OCI-LY1 (cell line): ENCODE data around the gene ERBB3.

ENCODE experiments used
- H2AFZ ChIP-seq: fragments of 200-600 bp; sonication (generic), shearing (Covaris generic); 2 replicates; pipeline ENCODE4 v1.6.0; 2014; ENCODE audit warnings: antibody characterized with exemption, mild to moderate bottlenecking, low read length
- H3F3A ChIP-seq: fragments of 200-600 bp; sonication (generic), shearing (Covaris generic); 2 replicates; pipeline ENCODE4 v1.6.0; 2014; ENCODE audit warnings: mild to moderate bottlenecking, antibody characterized with exemption, low read length, moderate library complexity; ENCODE audit not compliant: insufficient read depth
- H3K27ac ChIP-seq: fragments of 200-600 bp; sonication (generic); 2 replicates; pipeline ENCODE4 v1.5.1; 2014; ENCODE audit warnings: low read length, mixed run types, mild to moderate bottlenecking, low read depth; ENCODE audit not compliant: poor library complexity, severe bottlenecking
- H3K27me3 ChIP-seq: fragments of 200-600 bp; sonication (generic); 2 replicates; pipeline ENCODE4 v1.6.0; 2014; ENCODE audit warnings: antibody characterized with exemption, mild to moderate bottlenecking, low read length, moderate library complexity; ENCODE audit not compliant: insufficient read depth
- H3K36me3 ChIP-seq: fragments of 200-600 bp; sonication (generic); 2 replicates; pipeline ENCODE4 v1.6.1; 2014; ENCODE audit warnings: mild to moderate bottlenecking, antibody characterized with exemption, low read length, moderate library complexity, mixed read lengths; ENCODE audit not compliant: insufficient read depth
- H3K4me1 ChIP-seq: fragments of 200-600 bp; sonication (generic); 2 replicates; pipeline ENCODE4 v1.5.1; 2014; ENCODE audit warnings: mild to moderate bottlenecking, low read length, moderate library complexity; ENCODE audit not compliant: insufficient read depth, severe bottlenecking
- H3K4me2 ChIP-seq: fragments of 200-600 bp; sonication (generic), shearing (Covaris generic); 2 replicates; pipeline ENCODE4 v1.6.1; 2014; ENCODE audit warnings: low read length
- H3K4me3 ChIP-seq: fragments of 200-600 bp; sonication (generic); 2 replicates; pipeline ENCODE4 v1.5.1; 2014; ENCODE audit warnings: low read length, low read depth, mild to moderate bottlenecking, mixed read lengths; ENCODE audit not compliant: poor library complexity, severe bottlenecking
- H3K79me2 ChIP-seq: fragments of 200-600 bp; shearing (Covaris generic); 2 replicates; pipeline ENCODE4 v1.6.1; 2016; ENCODE audit warnings: mixed run types, low read length, mixed read lengths; ENCODE audit not compliant: insufficient read depth
- H3K9ac ChIP-seq: fragments of 200-600 bp; sonication (generic), shearing (Covaris generic); 2 replicates; pipeline ENCODE4 v1.6.1; 2014; ENCODE audit warnings: mild to moderate bottlenecking, low read length, mixed read lengths
- H3K9me2 ChIP-seq: fragments of 200-600 bp; sonication (generic), shearing (Covaris generic); 2 replicates; pipeline ENCODE4 v1.6.1; 2014; ENCODE audit warnings: low read depth, mild to moderate bottlenecking, low read length, mixed read lengths
- H3K9me3 ChIP-seq: fragments of 200-600 bp; shearing (Covaris generic); 2 replicates; pipeline ENCODE4 v1.6.1; 2014; ENCODE audit warnings: low read length, mixed read lengths
- H4K20me1 ChIP-seq: fragments of 200-600 bp; sonication (generic), shearing (Covaris generic); 2 replicates; pipeline ENCODE4 v1.6.0; 2016; ENCODE audit warnings: mild to moderate bottlenecking, low read length; ENCODE audit not compliant: insufficient read depth
- EZH2 ChIP-seq: fragments of 200-600 bp; sonication (generic), shearing (Covaris generic); IDR thresholded peaks from 2 replicates; pipeline ENCODE4 v1.8.0; 2017; ENCODE audit warnings: borderline replicate concordance, mixed run types, mild to moderate bottlenecking, antibody characterized with exemption, low read length, moderate library complexity, mixed read lengths
- TF ChIP-seq, protein P1 (sequence below): fragments of 200-600 bp; sonication (generic), shearing (Covaris generic); IDR thresholded peaks from 2 replicates; pipeline ENCODE4 v1.5.1; 2017; ENCODE audit warnings: mild to moderate bottlenecking, antibody characterized with exemption, low read length, moderate library complexity, mixed read lengths

Gene ERBB3

DNA sequence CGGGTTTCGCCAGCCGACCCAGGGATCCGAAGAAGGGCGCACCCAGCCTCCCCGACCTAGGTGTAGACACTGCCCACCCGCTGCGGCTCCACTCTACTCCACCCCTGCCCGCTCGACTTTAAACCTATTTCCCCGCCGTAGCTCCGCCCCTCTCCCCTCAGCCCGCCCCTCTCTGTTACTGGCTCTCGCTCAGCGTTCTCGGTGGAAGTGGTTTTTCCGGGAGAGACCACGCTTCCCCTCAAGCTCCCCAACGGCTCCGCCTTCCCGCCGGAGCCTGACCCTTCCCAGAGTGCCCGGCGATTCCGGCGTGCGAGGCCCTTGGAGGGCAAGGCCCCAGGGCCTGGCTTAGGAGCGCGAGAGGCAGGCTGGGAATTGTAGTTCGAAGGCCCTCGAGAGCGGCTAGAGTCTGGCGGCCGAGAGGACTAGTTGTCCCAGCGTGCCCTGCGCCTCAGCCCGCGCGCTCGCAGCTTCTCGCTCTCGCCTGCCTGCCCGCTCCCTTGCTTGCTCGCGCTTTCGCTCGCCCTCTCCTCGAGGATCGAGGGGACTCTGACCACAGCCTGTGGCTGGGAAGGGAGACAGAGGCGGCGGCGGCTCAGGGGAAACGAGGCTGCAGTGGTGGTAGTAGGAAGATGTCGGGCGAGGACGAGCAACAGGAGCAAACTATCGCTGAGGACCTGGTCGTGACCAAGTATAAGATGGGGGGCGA is 24.3 kb downstream of the ERBB3 start, which contains the start of gene PA2G4:
PA2G4 (plus strand) TSS at position 451 of the 706 bp plus-strand sequence; CDS start at position 630, 179 bp downstream.
- H3K9me2 ChIP-seq: no peaks in the 10 kb centered on the region
- H3K4me3 ChIP-seq: peak within 1 kb of the TSS; percentile 94
- H3K4me2 ChIP-seq: peak within 1 kb of the TSS; percentile 83
- peaks cover 27% of the 10 kb centered on the region for H3K79me2 ChIP-seq
- peak within 1 kb of the TSS; percentile 98 for H3K9ac ChIP-seq
- peak within 1 kb of the TSS; percentile 71 for H3K27ac ChIP-seq
- no peaks in the 10 kb centered on the region for H3K27me3 ChIP-seq
- no peaks in the 10 kb centered on the region for H4K20me1 ChIP-seq
- peaks cover 34% of the 10 kb centered on the region for H3K36me3 ChIP-seq
- H3K4me1 ChIP-seq: peaks cover 23% of the 10 kb centered on the region
- H2AFZ ChIP-seq: 0 out of 2 replicates have a peak within 1 kb of the TSS, but pooled peaks have one; percentile 7
- no peaks in the 10 kb centered on the region for H3F3A ChIP-seq
- TF ChIP-seq EZH2: no peak
- TF ChIP-seq, protein P1, sequence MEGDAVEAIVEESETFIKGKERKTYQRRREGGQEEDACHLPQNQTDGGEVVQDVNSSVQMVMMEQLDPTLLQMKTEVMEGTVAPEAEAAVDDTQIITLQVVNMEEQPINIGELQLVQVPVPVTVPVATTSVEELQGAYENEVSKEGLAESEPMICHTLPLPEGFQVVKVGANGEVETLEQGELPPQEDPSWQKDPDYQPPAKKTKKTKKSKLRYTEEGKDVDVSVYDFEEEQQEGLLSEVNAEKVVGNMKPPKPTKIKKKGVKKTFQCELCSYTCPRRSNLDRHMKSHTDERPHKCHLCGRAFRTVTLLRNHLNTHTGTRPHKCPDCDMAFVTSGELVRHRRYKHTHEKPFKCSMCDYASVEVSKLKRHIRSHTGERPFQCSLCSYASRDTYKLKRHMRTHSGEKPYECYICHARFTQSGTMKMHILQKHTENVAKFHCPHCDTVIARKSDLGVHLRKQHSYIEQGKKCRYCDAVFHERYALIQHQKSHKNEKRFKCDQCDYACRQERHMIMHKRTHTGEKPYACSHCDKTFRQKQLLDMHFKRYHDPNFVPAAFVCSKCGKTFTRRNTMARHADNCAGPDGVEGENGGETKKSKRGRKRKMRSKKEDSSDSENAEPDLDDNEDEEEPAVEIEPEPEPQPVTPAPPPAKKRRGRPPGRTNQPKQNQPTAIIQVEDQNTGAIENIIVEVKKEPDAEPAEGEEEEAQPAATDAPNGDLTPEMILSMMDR: no peak
- H3K9me3 ChIP-seq: no peaks in the 10 kb centered on the region

DNA sequence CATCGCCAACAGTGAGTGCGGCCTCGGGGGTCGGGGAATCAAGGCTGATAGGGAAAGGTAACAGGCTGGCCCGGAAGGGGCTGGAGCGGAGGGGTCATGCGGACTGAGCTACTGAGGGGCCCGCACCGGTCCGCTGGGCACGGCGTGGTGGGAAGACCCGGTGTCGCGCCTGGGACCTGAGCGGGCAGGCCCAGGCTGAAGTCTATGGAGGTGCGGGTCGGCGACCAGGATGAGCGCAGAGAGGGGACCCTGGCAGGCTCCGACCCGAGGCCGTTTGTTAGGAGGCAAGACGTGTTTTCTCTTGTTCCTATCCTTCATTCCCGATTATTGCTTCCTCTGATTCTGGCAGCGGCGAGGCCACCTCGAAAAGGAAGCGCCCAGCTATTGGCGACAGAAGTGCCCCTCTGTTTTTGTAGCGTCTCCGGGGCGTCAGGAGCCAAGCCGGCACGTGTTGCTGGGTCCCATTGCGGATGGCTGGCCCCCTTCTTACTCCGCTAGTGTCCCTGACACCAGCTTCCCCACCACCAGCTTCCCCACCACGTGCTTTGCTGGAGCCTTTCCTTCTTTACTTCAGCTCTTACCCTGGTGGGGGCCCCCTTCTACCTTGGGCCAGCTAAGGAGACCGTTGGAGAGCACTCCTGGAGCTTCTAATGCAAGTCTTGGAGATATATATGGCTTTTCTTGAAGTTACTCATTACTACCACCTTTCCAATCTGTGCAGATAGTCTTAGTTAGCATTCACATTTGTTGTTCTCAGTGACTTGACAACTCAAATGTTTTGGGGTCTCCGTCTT is 25.0 kb downstream of the ERBB3 start:
- Histone ChIP-seq H2AFZ (no peak overlapping the region), H3K4me3 (peak overlapping the region; percentile 94)

DNA sequence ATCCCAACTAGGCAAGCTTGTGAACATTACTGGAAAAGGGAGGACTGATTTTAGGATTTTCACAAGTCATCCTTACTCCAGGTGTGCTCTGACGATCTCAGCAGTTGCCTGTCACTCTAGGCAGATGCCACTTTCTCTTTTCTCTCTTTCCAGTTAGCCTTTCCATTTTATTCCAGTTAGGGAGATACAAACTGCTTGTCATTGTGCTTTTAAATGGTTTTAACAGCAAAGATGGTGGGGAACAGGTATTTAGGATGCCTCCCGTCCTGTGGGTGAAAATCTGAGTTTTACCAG is 25.6 kb downstream of the ERBB3 start:
- H3K79me2 ChIP-seq: peaks cover 27% of the 10 kb centered on the region
- no peaks in the 10 kb centered on the region for H3K27me3 ChIP-seq
- H3K4me3 ChIP-seq: peak overlapping the region; percentile 94
- no peaks in the 10 kb centered on the region for H3F3A ChIP-seq
- no peak for TF ChIP-seq EZH2
- H3K27ac ChIP-seq: peak overlapping the region; percentile 71
- H3K9me2 ChIP-seq: no peaks in the 10 kb centered on the region
- no peak overlapping the region for H2AFZ ChIP-seq
- no peaks in the 10 kb centered on the region for H4K20me1 ChIP-seq
- H3K4me2 ChIP-seq: peak overlapping the region; percentile 83
- H3K36me3 ChIP-seq: peaks cover 47% of the 10 kb centered on the region
- peaks cover 23% of the 10 kb centered on the region for H3K4me1 ChIP-seq
- no peaks in the 10 kb centered on the region for H3K9me3 ChIP-seq
- peak overlapping the region; percentile 98 for H3K9ac ChIP-seq

More for the DNA sequence above, 25.0 kb downstream of the ERBB3 start:
- peak overlapping the region; percentile 71 for H3K27ac ChIP-seq
- no peaks in the 10 kb centered on the region for H3K9me3 ChIP-seq
- H3K9me2 ChIP-seq: no peaks in the 10 kb centered on the region
- H4K20me1 ChIP-seq: no peaks in the 10 kb centered on the region
- H3K36me3 ChIP-seq: peaks cover 42% of the 10 kb centered on the region
- TF ChIP-seq EZH2: no peak
- TF ChIP-seq, protein P1: no peak
- peaks cover 27% of the 10 kb centered on the region for H3K79me2 ChIP-seq
- peaks cover 23% of the 10 kb centered on the region for H3K4me1 ChIP-seq
- H3K9ac ChIP-seq: peak overlapping the region; percentile 98
- no peaks in the 10 kb centered on the region for H3F3A ChIP-seq
- no peaks in the 10 kb centered on the region for H3K27me3 ChIP-seq
- peak overlapping the region; percentile 83 for H3K4me2 ChIP-seq
